SU-DHL-6 (cell line): ENCODE measurements around the gene TECTA.

Experiments used
- H2AFZ ChIP-seq: fragments of 200-600 bp; sonication (generic); 2 replicates; pipeline ENCODE4 v1.6.1; 2014; ENCODE audit warnings: low read depth, mild to moderate bottlenecking, moderate library complexity, mixed read lengths, antibody characterized with exemption, low read length; ENCODE audit not compliant: severe bottlenecking
- H3F3A ChIP-seq: fragments of 200-600 bp; shearing (Covaris generic); 2 replicates; pipeline ENCODE4 v1.6.0; 2016; ENCODE audit warnings: antibody characterized with exemption, mild to moderate bottlenecking; ENCODE audit not compliant: insufficient read depth
- H3K27ac ChIP-seq: fragments of 200-600 bp; sonication (generic); 2 replicates; pipeline ENCODE4 v1.5.1; 2016; ENCODE audit warnings: low read depth, mild to moderate bottlenecking, low read length, moderate library complexity, mixed read lengths
- H3K27me3 ChIP-seq: fragments of 200-600 bp; sonication (generic), shearing (Covaris generic); 2 replicates; pipeline ENCODE4 v1.6.0; 2014; ENCODE audit warnings: mild to moderate bottlenecking, low read length
- H3K36me3 ChIP-seq: fragments of 200-600 bp; sonication (generic); 2 replicates; pipeline ENCODE4 v1.6.1; 2014; ENCODE audit warnings: mild to moderate bottlenecking, low read length, mixed read lengths
- H3K4me2 ChIP-seq: fragments of 300-600, 200-600 bp; shearing (Covaris generic), sonication (generic); 2 replicates; pipeline ENCODE4 v1.6.0; 2014; ENCODE audit warnings: low read length, low read depth, mild to moderate bottlenecking; ENCODE audit not compliant: poor library complexity, severe bottlenecking
- H3K4me3 ChIP-seq: fragments of 200-600 bp; sonication (generic); 2 replicates; pipeline ENCODE4 v1.5.1; 2014; ENCODE audit warnings: antibody characterized with exemption, low read length, mild to moderate bottlenecking, mixed read lengths; ENCODE audit not compliant: insufficient read depth, poor library complexity, severe bottlenecking
- H3K79me2 ChIP-seq: fragments of 200-600 bp; sonication (generic); 2 replicates; pipeline ENCODE4 v1.6.1; 2014; ENCODE audit warnings: mild to moderate bottlenecking, low read length, moderate library complexity; ENCODE audit not compliant: insufficient read depth
- H3K9ac ChIP-seq: fragments of 200-600 bp; sonication (generic); 2 replicates; pipeline ENCODE4 v1.7.0; 2014; ENCODE audit warnings: mild to moderate bottlenecking, low read length
- H3K9me2 ChIP-seq: fragments of 200-600 bp; sonication (generic); replicated peaks from 2 replicates; pipeline ENCODE4 v1.6.1; 2014; ENCODE audit warnings: low read length; ENCODE audit not compliant: insufficient read depth
- H3K9me3 ChIP-seq: fragments of 200-600 bp; sonication (generic); 2 replicates; pipeline ENCODE4 v1.6.1; 2014; ENCODE audit warnings: low read length, mixed read lengths; ENCODE audit not compliant: insufficient read depth
- H4K20me1 ChIP-seq: fragments of 200-600 bp; sonication (generic); 2 replicates; pipeline ENCODE4 v1.6.1; 2014; ENCODE audit warnings: low read depth, mild to moderate bottlenecking, antibody characterized with exemption, low read length, moderate library complexity, mixed read lengths
- EZH2phosphoT487 ChIP-seq: fragments of 200-600 bp; sonication (generic), shearing (Covaris generic); conservative IDR thresholded peaks from 2 replicates; pipeline ENCODE4 v1.6.1; 2018; ENCODE audit warnings: mild to moderate bottlenecking, antibody characterized with exemption, low read length, moderate library complexity, mixed read lengths
- TF ChIP-seq, protein P1 (sequence below): fragments of 200-600 bp; sonication (generic); IDR thresholded peaks from one replicate; pipeline ENCODE4 v1.5.1; 2017; ENCODE audit warnings: antibody characterized with exemption, mild to moderate bottlenecking, low read length, moderate library complexity; ENCODE audit not compliant: insufficient read depth, poor library complexity, severe bottlenecking

TECTA gene

DNA sequence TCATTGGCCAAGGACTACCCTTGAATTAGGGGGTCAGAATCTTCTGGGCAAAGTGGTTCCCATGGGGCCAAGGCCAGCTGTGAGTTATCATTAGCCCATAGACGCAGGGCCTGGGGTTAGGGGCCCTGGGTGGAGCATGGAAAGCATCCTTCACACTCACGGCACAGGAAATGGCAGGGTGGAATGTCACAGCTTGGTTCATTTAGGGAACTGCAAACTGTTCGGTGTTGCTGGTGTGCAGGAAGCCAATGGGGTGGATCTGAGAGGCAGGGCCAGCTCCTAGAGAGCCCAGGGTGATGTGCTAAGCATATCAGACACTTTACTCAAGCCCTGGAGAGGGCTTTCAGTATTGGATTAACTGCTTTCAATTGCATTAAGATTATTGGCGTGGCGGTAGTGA is 42.9 kb downstream of the TECTA start:
- Histone ChIP-seq H3F3A (no peaks in the 10 kb centered on the region), H3K36me3 (no peaks in the 10 kb centered on the region), H3K27ac (no peak overlapping the region), H3K27me3 (0 out of 2 replicates have a peak, but pooled peaks cover 2% of the 10 kb centered on the region), H3K4me2 (no peak overlapping the region), H3K4me3 (no peak overlapping the region), H3K79me2 (no peaks in the 10 kb centered on the region), H4K20me1 (no peaks in the 10 kb centered on the region), H3K9me3 (no peaks in the 10 kb centered on the region), H3K9me2 (no peaks in the 10 kb centered on the region), H2AFZ (no peak overlapping the region), H3K9ac (no peak overlapping the region)
- no peak for TF ChIP-seq EZH2phosphoT487
- TF ChIP-seq, protein P1, sequence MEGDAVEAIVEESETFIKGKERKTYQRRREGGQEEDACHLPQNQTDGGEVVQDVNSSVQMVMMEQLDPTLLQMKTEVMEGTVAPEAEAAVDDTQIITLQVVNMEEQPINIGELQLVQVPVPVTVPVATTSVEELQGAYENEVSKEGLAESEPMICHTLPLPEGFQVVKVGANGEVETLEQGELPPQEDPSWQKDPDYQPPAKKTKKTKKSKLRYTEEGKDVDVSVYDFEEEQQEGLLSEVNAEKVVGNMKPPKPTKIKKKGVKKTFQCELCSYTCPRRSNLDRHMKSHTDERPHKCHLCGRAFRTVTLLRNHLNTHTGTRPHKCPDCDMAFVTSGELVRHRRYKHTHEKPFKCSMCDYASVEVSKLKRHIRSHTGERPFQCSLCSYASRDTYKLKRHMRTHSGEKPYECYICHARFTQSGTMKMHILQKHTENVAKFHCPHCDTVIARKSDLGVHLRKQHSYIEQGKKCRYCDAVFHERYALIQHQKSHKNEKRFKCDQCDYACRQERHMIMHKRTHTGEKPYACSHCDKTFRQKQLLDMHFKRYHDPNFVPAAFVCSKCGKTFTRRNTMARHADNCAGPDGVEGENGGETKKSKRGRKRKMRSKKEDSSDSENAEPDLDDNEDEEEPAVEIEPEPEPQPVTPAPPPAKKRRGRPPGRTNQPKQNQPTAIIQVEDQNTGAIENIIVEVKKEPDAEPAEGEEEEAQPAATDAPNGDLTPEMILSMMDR = no peak

DNA sequence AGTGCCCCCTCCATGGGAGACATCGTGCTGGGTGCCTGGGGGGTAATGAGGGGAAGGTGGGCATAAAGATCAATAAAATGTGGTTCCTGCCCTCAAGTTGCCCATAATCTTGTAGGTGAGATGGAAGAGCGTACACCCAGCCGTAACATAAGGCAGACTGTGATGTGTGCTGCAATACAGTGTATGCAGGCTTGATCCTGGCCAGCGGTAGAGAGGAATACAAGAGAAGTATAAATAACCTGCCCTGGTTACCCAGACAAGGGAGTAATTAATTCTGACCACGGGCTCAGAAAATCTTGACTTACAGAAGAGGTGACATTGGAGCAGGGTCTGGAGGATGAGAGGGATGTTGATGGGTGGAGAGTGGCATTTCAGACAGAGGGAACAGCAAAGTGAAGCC is 43.7 kb downstream of the TECTA start:
- H3K9ac ChIP-seq = no peak overlapping the region
- H4K20me1 ChIP-seq = no peaks in the 10 kb centered on the region
- no peaks in the 10 kb centered on the region for H3F3A ChIP-seq
- no peaks in the 10 kb centered on the region for H3K9me3 ChIP-seq
- H3K79me2 ChIP-seq = no peaks in the 10 kb centered on the region
- no peak overlapping the region for H3K4me3 ChIP-seq
- H3K9me2 ChIP-seq = no peaks in the 10 kb centered on the region
- TF ChIP-seq, protein P1 = no peak
- no peak for TF ChIP-seq EZH2phosphoT487
- no peak overlapping the region for H3K27ac ChIP-seq
- no peak overlapping the region for H2AFZ ChIP-seq
- 0 out of 2 replicates have a peak, but pooled peaks cover 2% of the 10 kb centered on the region for H3K27me3 ChIP-seq
- no peaks in the 10 kb centered on the region for H3K36me3 ChIP-seq
- no peak overlapping the region for H3K4me2 ChIP-seq

DNA sequence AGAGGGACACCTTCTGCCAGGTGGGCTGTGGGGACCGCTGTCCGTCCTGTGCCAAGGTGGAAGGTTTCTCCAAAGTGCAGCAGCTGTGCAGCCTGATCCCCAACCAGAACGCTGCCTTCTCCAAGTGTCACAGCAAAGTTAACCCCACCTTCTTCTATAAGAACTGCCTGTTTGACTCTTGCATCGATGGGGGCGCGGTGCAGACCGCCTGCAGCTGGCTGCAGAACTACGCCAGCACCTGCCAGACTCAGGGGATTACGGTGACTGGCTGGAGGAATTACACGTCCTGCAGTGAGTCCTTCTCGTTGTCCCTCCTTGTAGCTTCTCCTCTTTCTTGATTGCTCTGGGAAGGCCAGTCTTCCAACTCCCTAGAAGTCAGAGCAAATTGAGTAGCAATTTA is 44.8 kb downstream of the TECTA start:
- 0 out of 2 replicates have a peak, but pooled peaks cover under 1% of the 10 kb centered on the region for H3K27me3 ChIP-seq
- no peaks in the 10 kb centered on the region for H3F3A ChIP-seq
- H3K4me2 ChIP-seq = no peak overlapping the region
- H3K9me2 ChIP-seq = no peaks in the 10 kb centered on the region
- H2AFZ ChIP-seq = no peak overlapping the region
- no peaks in the 10 kb centered on the region for H3K36me3 ChIP-seq
- H3K4me3 ChIP-seq = no peak overlapping the region
- no peaks in the 10 kb centered on the region for H3K9me3 ChIP-seq
- no peak overlapping the region for H3K9ac ChIP-seq
- no peak overlapping the region for H3K27ac ChIP-seq
- TF ChIP-seq, protein P1 = no peak
- TF ChIP-seq EZH2phosphoT487 = no peak
- no peaks in the 10 kb centered on the region for H4K20me1 ChIP-seq
- H3K79me2 ChIP-seq = no peaks in the 10 kb centered on the region
